ENCODE data around the gene PTPRN2.

The PTPRN2 gene

DNA sequence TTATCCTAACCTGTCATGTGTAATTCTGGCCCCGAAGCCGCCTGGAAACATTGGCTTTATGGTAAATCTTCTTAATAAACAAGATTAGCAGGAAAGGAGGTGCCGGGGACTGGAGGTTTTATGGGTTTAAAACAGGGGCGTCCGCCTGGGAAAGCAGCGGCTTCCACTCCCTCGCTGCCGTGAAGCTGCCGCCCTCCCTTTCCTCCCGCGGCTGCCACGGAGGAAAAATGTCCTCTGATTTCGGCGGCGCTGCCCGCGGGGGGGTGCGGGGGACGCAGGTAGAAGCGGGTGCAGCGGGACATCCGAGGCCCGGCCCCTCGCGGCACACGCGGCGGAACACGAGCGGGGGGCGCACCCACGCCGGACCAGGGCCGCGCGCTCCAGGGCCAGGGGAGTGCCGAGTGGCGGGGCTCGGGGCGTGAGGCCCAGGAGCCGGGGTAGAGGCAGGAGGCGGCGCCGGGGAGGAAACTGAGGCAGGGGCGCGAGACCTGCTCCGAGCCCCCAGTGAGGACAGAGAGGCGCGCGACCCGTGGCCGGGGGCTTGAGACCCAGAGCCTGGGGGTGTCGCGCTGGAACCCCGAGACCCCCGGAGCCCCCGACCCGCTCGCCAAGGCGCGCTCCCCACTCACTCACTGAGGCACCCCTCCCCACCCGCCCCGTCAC, 993 bp downstream of the PTPRN2 start:
- DNase-seq (ENCODE audit: low spot score), result no peak
- TF ChIP-seq, protein P1, sequence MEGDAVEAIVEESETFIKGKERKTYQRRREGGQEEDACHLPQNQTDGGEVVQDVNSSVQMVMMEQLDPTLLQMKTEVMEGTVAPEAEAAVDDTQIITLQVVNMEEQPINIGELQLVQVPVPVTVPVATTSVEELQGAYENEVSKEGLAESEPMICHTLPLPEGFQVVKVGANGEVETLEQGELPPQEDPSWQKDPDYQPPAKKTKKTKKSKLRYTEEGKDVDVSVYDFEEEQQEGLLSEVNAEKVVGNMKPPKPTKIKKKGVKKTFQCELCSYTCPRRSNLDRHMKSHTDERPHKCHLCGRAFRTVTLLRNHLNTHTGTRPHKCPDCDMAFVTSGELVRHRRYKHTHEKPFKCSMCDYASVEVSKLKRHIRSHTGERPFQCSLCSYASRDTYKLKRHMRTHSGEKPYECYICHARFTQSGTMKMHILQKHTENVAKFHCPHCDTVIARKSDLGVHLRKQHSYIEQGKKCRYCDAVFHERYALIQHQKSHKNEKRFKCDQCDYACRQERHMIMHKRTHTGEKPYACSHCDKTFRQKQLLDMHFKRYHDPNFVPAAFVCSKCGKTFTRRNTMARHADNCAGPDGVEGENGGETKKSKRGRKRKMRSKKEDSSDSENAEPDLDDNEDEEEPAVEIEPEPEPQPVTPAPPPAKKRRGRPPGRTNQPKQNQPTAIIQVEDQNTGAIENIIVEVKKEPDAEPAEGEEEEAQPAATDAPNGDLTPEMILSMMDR (IDR thresholded peaks at IDR 0.05; ENCODE audit: extremely low read depth, insufficient read depth, missing control alignments), result no peak
- in situ Hi-C loops (cut with MboI; ENCODE audit: low pct_unique_long_range_greater_than_20kb, low sequenced_read_pairs, unreplicated experiment), result no loop called here

DNA sequence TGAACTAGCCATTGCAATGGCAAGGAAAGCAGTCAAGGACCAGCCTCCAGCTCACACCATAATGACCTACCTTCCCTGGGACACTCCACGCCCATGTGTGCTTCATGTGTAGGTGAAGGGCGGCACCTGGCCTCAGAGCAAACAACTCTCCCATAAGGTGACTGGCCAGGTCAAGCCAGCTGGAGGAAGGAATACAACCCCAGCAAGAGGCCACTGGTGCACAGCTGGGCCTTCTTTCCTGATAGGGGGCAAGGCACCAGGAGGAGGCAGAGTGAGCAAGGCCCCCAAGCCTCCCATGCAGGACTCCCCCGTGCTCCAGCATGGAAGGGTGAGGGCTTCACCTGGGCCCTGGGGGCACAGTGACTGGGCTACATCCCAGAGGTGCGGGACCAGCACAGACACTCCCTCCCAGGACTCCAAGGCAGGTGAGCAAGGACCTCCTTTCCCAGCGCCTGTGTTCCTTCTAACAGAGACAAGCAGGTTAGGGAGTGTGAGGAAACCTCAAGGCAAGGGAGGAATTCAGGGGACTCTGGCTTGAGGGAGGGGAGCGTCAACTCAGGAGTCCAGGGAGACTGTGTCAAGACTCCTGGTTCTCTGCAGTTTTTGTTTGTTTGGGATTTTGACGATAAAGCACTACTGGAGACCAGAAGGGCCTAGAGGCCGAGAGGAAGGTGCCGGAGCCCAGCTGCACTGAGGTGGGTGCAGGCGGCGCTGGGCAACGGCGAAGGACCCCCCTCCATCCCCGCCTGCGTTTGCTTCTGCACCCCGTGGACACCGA, 1.7 kb downstream of the PTPRN2 start:
- in situ Hi-C loops (cut with MboI; ENCODE audit: low pct_unique_long_range_greater_than_20kb, low sequenced_read_pairs, unreplicated experiment), result no loop called here
- no peak for DNase-seq (ENCODE audit: low spot score)
- TF ChIP-seq, protein P1 (IDR thresholded peaks at IDR 0.05; ENCODE audit: extremely low read depth, insufficient read depth, missing control alignments), result no peak

DNA sequence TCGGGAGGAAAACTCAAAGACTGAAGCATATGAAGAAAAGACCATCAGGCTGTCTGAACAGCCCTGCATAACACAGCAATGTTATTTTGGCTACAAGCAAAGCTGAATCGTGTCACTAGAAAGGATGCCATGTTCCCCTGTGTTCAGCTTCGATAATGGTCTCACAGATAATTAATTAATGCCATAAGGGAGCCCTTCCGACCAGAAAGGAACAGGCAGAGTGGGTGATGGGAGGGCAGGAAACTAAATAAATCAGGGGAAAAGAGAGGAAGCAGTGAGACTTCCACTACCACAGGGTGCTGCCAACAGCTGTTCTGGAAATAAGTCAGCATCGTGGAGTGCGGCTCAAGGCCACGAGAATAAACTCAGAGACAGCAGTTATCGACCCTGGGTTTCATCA, 3.2 kb downstream of the PTPRN2 start:
- DNase-seq (ENCODE audit: low spot score), result no peak
- in situ Hi-C loops (cut with MboI; ENCODE audit: low pct_unique_long_range_greater_than_20kb, low sequenced_read_pairs, unreplicated experiment), result no loop called here

DNA sequence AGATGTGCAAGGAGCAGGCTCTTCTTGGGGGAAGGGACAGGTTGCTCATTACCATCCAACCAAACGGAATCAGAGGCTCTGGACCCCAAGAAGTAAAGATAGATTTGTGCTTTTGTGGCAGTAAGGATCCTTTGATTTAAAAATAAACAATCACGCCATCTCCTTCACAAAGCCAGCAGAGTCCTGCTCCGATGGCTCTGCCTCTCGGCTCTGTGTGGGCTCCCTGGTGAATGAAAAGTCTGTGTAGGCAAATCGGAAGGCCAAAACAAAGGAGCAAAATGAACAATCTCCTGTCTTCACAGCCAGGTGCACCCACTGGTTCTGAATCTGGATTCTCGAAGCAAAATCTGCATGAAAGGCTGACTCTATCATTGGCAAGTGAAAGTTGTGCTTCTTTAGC, 3.8 kb downstream of the PTPRN2 start:
- TF ChIP-seq, protein P1 (IDR thresholded peaks at IDR 0.05; ENCODE audit: extremely low read depth, insufficient read depth, missing control alignments), result no peak
- no peak for DNase-seq (ENCODE audit: low spot score)
- in situ Hi-C loops (cut with MboI; ENCODE audit: low pct_unique_long_range_greater_than_20kb, low sequenced_read_pairs, unreplicated experiment), result no loop called here

More for the DNA sequence above, 3.2 kb downstream of the PTPRN2 start:
- TF ChIP-seq, protein P1 (IDR thresholded peaks at IDR 0.05; ENCODE audit: extremely low read depth, insufficient read depth, missing control alignments), result no peak

DNA sequence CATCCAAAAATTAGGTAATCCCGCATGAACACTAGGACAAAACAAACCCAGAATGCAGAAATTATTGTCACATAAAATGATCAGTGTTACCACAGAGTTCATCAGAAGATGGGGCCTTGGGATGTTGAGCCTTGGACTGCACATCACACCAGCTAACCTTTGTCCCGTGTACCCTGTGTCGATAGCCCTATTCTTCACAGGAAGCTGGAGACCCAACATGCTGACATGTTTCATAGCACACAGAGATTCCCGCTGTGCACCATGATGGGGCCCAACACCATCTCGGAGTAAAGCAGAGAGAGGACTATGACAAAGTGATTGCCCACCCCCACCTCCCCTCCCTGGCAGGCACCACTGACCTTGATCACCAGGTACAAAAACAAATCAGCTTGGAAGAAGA, 4.5 kb downstream of the PTPRN2 start:
- no peak for DNase-seq (ENCODE audit: low spot score)
- in situ Hi-C loops (cut with MboI; ENCODE audit: low pct_unique_long_range_greater_than_20kb, low sequenced_read_pairs, unreplicated experiment), result no loop called here
- TF ChIP-seq, protein P1 (IDR thresholded peaks at IDR 0.05; ENCODE audit: extremely low read depth, insufficient read depth, missing control alignments), result no peak

DNA sequence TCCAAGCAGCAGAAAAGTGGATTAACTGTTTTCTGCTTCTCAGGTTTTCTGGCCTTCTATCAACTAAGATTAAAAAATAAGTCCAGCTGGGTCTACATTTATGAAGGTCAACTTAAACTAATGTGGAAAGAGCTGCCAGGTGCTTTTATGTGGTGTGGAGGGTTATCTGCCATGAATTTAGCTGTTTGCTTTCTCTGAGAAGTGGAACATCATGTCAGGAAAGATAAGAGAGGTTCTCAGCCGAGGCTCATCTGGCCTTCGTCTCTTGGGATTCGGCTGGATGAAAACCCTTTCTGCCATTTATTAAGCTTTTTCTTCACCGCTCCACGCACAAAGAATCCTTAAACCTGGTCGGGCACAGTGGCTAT, 5.5 kb downstream of the PTPRN2 start:
- TF ChIP-seq, protein P1 (IDR thresholded peaks at IDR 0.05; ENCODE audit: extremely low read depth, insufficient read depth, missing control alignments), result no peak
- no peak for DNase-seq (ENCODE audit: low spot score)
- in situ Hi-C loops (cut with MboI; ENCODE audit: low pct_unique_long_range_greater_than_20kb, low sequenced_read_pairs, unreplicated experiment), result no loop called here
